Measurements from ENCODE around the gene WNT3. TPM values are rescaled to one million over a fixed set of nuclear protein-coding genes. Genes with fewer than 3 reads are reported as not detected.

The WNT3 gene
- total RNA-seq, 1 donor from 2014 or later = 2.0 TPM

DNA sequence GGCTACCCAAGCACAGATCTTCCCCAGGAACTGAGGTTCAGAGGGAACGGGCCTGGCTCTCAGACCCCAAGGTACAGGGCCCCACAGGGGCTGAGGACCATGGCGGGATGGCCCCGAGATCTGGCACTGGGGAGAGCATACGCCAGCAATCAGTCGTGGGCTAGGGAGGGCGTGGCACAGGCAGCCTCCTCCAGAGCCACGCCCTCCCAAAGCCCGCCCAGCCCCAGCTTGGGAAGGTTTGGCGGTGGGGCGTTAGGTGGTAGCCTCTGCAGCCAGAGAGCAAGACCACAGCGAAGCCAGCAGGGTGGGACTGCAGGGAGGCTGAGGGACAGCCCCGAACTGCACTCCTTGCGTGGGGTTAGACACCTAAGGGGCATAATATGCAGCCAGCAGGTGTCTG lies 44.5 kb upstream of the WNT3 start:
- Histone ChIP-seq H3K36me3 (ENCODE audit: control insufficient read depth, insufficient read depth, low read length) (no peaks in the 10 kb centered on the region), H3K27me3 (ENCODE audit: control insufficient read depth, insufficient read depth, low read length) (peaks cover 11% of the 10 kb centered on the region), H3K4me3 (ENCODE audit: low read depth, low read length) (no peak overlapping the region)
- TF ChIP-seq, protein P1, sequence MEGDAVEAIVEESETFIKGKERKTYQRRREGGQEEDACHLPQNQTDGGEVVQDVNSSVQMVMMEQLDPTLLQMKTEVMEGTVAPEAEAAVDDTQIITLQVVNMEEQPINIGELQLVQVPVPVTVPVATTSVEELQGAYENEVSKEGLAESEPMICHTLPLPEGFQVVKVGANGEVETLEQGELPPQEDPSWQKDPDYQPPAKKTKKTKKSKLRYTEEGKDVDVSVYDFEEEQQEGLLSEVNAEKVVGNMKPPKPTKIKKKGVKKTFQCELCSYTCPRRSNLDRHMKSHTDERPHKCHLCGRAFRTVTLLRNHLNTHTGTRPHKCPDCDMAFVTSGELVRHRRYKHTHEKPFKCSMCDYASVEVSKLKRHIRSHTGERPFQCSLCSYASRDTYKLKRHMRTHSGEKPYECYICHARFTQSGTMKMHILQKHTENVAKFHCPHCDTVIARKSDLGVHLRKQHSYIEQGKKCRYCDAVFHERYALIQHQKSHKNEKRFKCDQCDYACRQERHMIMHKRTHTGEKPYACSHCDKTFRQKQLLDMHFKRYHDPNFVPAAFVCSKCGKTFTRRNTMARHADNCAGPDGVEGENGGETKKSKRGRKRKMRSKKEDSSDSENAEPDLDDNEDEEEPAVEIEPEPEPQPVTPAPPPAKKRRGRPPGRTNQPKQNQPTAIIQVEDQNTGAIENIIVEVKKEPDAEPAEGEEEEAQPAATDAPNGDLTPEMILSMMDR (IDR thresholded peaks at IDR 0.05; ENCODE audit: insufficient read depth, low read length, poor library complexity, severe bottlenecking) = no peak
- DNase-seq (ENCODE audit: low read depth) = no peak

DNA sequence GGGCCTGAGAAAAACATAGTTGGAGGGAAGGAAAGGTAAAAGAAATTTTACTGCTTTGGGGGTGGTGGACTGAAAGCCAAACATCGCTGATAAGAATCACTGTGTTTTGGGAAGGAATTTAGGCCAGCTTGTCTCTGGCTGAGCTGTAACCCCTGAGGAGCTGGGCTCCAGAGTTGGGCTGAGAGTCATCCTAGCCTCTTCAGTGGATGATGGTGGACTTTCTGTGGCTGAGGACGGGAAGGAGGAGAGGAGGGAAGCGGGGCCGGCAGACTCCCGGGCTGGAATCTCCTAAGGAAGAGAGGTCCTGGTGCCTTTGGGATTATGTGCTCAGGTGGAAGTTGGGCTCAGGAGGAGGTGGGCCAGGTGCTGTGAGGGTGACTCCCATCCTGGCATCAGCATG lies 41.5 kb upstream of the WNT3 start:
- H3K4me3 ChIP-seq (ENCODE audit: low read depth, low read length) = no peak overlapping the region
- no peaks in the 10 kb centered on the region for H3K36me3 ChIP-seq (ENCODE audit: control insufficient read depth, insufficient read depth, low read length)
- H3K27me3 ChIP-seq (ENCODE audit: control insufficient read depth, insufficient read depth, low read length) = peaks cover 3% of the 10 kb centered on the region
- no peak for DNase-seq (ENCODE audit: low read depth)
- TF ChIP-seq, protein P1 (IDR thresholded peaks at IDR 0.05; ENCODE audit: insufficient read depth, low read length, poor library complexity, severe bottlenecking) = no peak

DNA sequence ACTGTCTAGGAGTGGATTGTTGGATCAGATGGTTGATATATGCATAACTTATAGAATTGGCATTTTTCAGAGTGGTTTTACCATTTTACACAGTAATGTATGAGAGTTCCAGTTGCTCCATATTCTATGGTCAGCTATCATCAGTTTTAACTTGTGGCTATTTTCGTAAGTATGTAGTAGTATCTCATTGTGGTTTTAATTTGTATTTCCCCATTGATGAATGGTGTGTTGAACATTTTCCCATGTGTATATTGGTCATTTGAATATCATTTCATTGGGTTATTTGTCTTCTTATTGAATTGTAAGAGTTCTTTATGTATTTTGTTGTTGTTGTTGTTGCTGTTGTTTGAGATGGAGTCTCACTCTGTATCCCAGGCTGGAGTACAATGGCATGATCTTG lies 39.1 kb upstream of the WNT3 start:
- TF ChIP-seq, protein P1 (IDR thresholded peaks at IDR 0.05; ENCODE audit: insufficient read depth, low read length, poor library complexity, severe bottlenecking) = no peak
- Histone ChIP-seq H3K36me3 (ENCODE audit: control insufficient read depth, insufficient read depth, low read length) (no peaks in the 10 kb centered on the region), H3K4me3 (ENCODE audit: low read depth, low read length) (no peak overlapping the region), H3K27me3 (ENCODE audit: control insufficient read depth, insufficient read depth, low read length) (peaks cover 5% of the 10 kb centered on the region)
- no peak for DNase-seq (ENCODE audit: low read depth)

DNA sequence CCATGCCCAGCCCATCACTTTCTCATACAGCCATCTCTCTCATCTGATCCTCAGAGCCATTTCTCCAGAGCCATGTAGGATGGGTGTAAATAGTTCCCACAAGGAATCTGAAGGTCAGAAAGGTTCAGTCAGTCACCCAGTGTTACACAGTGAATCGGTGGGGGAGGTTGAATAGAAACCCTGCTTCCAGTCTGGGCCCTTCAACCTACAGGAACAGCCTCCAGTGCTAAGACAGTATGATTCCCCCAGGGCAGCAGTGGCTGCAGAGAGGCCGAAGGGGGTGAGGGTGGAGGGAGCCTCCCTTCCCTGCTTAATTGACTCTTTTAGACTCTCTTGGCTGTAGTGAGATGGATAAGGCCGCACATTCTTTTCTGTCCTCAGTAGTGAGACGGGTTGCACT lies 36.5 kb upstream of the WNT3 start:
- Histone ChIP-seq H3K36me3 (ENCODE audit: control insufficient read depth, insufficient read depth, low read length) (no peaks in the 10 kb centered on the region), H3K4me3 (ENCODE audit: low read depth, low read length) (no peak overlapping the region), H3K27me3 (ENCODE audit: control insufficient read depth, insufficient read depth, low read length) (peaks cover 27% of the 10 kb centered on the region)
- TF ChIP-seq, protein P1 (IDR thresholded peaks at IDR 0.05; ENCODE audit: insufficient read depth, low read length, poor library complexity, severe bottlenecking) = no peak
- no peak for DNase-seq (ENCODE audit: low read depth)

DNA sequence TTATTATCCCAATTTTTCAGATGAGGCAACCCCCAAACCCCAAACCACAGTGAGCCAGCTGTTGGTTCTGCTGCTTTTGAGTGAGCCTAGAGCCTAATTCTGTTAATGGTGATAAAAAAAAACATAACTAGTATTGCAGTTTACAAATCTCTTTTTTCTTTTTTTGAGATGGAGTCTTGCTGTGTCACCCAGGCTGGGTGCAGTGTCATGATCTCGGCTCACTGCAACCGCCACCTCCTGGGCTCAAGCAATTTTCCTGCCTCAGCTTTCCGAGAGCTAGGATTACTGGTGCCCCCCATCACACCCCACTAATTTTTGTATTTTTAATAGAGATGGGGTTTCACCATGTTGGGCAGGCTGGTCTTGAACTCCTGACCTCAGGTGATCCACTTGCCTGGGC lies 36.0 kb upstream of the WNT3 start:
- Histone ChIP-seq H3K4me3 (ENCODE audit: low read depth, low read length) (no peak overlapping the region), H3K36me3 (ENCODE audit: control insufficient read depth, insufficient read depth, low read length) (no peaks in the 10 kb centered on the region), H3K27me3 (ENCODE audit: control insufficient read depth, insufficient read depth, low read length) (peaks cover 30% of the 10 kb centered on the region)
- TF ChIP-seq, protein P1 (IDR thresholded peaks at IDR 0.05; ENCODE audit: insufficient read depth, low read length, poor library complexity, severe bottlenecking) = no peak
- DNase-seq (ENCODE audit: low read depth) = no peak

DNA sequence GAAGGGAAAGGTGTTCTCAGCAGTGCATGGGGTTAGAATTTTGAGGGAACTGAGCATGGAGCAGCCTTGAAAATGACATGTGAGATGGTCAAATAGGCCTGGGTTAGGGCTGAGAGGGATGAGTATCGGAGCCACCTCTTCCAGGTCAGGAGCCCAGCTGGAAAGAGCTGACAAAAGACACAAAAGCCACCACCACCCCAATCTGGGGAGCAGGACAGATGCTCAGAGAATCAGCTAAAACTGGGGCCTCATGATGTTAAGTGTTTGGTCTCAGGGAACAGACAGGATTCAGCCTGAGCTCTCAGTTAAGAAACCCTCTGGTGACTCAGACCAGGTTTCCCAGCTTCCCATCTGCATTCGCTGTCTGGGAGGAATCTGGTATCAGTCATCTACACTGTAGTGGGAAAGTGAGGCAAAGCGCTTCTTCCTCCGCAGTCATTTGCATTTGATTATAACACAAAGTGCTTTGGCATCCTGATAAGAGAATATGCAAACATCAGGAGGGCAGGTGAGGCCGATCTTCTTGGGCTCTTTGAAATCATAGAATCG lies 35.5 kb upstream of the WNT3 start:
- DNase-seq (ENCODE audit: low read depth) = no peak
- H3K27me3 ChIP-seq (ENCODE audit: control insufficient read depth, insufficient read depth, low read length) = peaks cover 35% of the 10 kb centered on the region
- H3K36me3 ChIP-seq (ENCODE audit: control insufficient read depth, insufficient read depth, low read length) = no peaks in the 10 kb centered on the region
- TF ChIP-seq, protein P1 (IDR thresholded peaks at IDR 0.05; ENCODE audit: insufficient read depth, low read length, poor library complexity, severe bottlenecking) = no peak
- no peak overlapping the region for H3K4me3 ChIP-seq (ENCODE audit: low read depth, low read length)

Measured in kidney epithelial cell (primary cell).